Measurements from ENCODE around the gene GAGE12J.
"Not testable (repeated sequence)": the region's sequence is repeated elsewhere in the genome, so short reads cannot be mapped to it uniquely, and the experiment has no call there.

- TF ChIP-seq ZFX (IDR thresholded peaks at IDR 0.05), result not testable (repeated sequence)
- TF ChIP-seq, protein P1, sequence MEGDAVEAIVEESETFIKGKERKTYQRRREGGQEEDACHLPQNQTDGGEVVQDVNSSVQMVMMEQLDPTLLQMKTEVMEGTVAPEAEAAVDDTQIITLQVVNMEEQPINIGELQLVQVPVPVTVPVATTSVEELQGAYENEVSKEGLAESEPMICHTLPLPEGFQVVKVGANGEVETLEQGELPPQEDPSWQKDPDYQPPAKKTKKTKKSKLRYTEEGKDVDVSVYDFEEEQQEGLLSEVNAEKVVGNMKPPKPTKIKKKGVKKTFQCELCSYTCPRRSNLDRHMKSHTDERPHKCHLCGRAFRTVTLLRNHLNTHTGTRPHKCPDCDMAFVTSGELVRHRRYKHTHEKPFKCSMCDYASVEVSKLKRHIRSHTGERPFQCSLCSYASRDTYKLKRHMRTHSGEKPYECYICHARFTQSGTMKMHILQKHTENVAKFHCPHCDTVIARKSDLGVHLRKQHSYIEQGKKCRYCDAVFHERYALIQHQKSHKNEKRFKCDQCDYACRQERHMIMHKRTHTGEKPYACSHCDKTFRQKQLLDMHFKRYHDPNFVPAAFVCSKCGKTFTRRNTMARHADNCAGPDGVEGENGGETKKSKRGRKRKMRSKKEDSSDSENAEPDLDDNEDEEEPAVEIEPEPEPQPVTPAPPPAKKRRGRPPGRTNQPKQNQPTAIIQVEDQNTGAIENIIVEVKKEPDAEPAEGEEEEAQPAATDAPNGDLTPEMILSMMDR (conservative IDR thresholded peaks at IDR 0.05), result not testable (repeated sequence)
Observed at GRCh38 chrX:49341449-49341848, 19.6 kb downstream of the GAGE12J start.

Measured in C4-2B (cell line).